Subcutaneous adipose tissue (tissue), 4 donors: ENCODE data around the gene SYCE3. TPM values are rescaled to one million over a fixed set of nuclear protein-coding genes. Genes with fewer than 3 reads are reported as not detected.

ENCODE experiments used
- total RNA-seq, 4 donors: library from RNA; depleted of rRNA; stranded (reverse); fragments of >200 nt; gene quantifications; one replicate each; pipeline ENCODE4 v1.1.0, GENCODE V29; 2016
- TF ChIP-seq, protein P1 (sequence below): fragments of 450-650 bp; IDR thresholded peaks from one replicate; pipeline ENCODE4 v1.5.1; 2016; ENCODE audit warnings: low read depth, mild to moderate bottlenecking, control low read depth, antibody characterized with exemption, moderate library complexity

SYCE3 gene
- total RNA-seq, 4 donors from 2014 or later: 2.2 to 3.3 TPM; not detected in 2

DNA sequence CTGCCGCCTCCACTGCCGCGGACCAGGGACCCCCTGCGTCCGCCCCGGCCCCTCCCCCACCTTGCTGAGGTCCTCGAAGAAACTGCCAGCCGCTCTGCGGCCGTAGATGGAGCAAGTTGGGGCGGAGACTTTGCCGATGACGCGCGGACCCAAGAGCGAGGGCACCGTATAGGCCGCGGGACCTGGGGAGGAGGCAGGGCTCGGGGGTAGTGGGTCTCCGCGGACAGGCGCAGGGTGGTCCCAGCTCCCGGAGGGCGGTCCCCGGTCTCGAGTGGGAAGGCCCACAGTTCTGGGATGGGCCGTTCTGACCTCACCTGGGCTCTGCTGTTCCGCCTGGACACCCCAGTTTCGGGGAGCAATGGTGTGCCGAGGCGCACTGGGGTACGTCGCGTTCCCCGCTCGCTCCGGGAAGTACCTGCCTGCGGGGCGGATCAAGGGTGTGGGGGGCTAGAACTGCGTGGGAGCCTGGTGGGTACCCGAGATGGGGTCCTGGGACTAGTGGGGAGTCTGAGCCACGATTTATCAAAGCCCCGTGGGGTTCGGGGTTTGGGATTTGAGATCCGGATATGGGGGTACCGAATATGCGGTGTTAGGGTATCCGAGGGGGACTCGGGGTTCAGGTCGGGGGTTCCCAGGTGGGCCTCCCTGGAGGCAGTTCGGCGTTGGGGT, 31.7 kb downstream of the SYCE3 start:
- TF ChIP-seq, protein P1, sequence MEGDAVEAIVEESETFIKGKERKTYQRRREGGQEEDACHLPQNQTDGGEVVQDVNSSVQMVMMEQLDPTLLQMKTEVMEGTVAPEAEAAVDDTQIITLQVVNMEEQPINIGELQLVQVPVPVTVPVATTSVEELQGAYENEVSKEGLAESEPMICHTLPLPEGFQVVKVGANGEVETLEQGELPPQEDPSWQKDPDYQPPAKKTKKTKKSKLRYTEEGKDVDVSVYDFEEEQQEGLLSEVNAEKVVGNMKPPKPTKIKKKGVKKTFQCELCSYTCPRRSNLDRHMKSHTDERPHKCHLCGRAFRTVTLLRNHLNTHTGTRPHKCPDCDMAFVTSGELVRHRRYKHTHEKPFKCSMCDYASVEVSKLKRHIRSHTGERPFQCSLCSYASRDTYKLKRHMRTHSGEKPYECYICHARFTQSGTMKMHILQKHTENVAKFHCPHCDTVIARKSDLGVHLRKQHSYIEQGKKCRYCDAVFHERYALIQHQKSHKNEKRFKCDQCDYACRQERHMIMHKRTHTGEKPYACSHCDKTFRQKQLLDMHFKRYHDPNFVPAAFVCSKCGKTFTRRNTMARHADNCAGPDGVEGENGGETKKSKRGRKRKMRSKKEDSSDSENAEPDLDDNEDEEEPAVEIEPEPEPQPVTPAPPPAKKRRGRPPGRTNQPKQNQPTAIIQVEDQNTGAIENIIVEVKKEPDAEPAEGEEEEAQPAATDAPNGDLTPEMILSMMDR: no peak

DNA sequence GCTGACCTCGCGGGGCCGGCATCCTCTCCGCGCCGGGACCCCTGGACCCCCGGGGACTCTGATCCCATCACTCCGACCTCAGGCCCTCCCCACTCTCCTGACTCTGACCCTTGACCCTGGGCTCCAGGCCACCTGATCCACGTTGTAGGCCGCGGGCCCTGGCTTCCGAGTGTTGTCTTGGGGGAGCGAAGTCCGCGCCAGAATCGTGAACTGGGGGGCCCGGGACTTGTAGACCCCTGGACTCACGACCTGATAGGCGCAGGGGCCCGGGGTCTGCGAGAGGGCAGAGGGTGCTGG, 32.2 kb downstream of the SYCE3 start:
- TF ChIP-seq, protein P1: no peak

DNA sequence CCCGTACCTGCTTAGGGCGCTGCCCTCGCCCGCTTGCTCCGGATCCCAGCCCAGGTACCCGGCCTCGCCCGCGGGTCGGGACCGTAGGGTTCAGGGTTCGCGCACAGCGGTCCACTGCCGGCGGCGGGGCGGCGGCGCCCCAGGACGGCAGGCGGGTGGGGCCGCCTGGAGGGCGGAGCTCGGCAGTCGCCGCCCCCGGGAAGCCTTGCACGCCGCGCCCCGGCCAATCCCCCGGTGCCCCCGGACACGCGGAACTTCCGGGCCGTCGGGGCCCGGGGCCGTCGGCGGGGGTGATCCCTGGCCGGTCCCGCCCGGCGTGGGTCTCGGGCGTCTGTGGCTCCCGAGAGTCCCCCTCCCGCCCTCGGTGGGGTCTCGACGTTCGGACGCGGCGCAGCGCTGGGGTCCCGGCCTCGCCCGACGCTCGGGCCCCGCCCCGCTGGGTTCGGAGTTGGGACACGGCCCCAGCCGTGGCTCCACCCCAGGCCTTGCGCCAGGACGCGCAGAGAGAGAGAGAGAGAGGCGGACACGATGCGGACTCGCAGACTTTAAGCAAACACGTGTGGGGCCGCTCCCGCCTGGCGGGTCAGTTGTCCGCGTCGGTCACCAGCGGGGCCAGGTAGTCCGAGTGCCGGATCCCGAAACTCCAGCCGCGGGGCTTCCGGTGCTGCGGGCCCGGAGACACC, 32.7 kb downstream of the SYCE3 start, which contains the start of gene TYMP:
Gene TYMP (minus strand): TSS at position 116 of the 683 bp plus-strand sequence. CDS start 303 bp downstream, outside the sequence.
- TF ChIP-seq, protein P1: no peak

DNA sequence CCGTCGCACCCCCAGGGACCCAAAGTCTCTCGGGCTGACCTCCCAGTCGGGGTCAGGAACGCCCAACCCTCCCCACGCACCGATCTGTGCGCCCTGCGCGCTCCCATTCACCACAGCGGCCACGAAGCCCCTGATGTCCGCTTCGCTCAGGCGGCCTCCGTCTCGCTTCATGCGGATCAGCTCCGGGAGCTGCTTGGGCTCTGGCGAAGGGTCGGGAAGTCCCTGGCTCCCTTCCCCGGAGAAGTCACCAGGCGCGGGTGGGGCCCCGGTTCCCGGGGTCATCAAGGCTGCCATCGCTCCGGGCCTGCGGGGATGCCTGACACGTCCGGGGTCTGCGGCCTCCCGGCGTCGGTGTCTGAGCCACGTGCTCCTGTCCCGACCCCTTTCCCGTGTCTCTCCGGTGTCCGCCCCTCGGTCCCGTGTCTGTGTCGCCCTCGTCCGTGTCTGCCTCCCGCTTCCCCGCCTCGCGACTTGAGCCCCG, 33.3 kb downstream of the SYCE3 start:
- TF ChIP-seq, protein P1: no peak

DNA sequence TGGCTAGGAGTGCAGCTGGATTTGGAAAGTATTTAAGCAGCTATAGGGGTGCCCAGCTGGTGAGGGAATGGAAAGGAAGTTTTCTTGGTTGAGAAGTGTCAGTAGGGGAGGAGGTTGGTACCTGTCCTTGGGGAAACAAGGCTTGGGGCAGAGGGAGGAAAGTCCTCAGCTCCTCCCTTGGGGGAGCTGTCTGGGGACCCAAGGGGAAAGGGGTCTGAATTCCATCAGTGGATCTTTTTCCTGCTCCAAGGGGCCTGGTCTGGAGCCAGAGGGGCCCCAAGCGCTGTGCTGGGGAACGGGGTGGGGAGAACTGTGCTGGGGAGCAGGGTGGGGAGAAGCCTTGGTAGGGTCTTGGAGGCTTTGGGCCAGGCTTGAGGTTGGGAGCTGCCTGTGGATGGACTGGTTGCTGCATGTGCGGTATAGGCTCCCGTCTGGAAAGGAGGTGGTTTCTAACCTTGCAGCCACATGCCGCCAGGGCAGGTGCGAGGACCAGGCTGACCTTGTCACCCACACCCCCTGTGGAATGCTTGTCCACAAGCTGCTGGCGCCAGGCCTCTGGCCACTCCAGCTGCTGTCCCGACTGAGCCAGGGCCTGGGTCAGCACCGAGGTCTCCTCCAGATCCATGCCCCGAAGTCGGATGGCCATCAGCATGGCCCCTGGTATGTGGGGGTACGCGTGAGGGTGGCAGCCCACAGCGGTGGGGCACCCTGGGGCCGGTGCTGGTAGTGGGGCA, 33.9 kb downstream of the SYCE3 start:
- TF ChIP-seq, protein P1: no peak

DNA sequence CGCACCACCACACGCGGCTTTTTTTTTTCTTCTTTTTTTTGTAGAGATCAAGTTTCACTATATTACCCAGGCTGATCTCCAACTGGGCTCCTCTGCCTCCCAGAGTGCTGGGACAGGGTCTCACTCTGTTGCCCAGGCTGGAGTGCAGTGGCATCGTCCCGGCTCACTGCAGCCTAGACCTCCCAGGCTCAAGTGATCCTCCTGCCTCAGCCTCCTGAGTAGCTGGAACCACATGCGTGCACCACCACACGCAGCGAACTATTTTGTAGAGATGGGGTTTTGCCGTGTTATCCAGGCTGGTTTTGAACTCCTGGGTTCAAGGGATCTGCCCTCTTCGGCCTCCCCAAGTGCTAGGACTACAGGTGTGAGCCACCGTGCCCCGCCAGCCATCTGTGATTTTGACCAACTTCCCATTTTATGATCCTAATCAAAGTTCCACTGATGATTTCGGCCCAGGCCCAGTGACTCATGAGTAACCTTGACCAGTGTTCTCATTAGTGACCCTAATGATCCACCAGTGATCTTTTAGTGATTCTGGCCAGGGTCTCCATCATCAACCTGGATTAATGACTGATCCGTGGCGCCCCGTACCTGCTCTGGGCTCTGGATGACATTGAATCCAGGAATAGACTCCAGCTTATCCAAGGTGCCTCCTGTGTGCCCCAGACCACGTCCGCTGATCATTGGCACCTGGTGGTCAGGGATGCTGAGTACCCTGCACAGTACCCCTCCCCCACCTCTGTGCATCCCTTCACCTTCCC, 34.6 kb downstream of the SYCE3 start:
- TF ChIP-seq, protein P1: no peak
